ENCODE measurements around the gene LIG1. TPM values are rescaled to one million over a fixed set of nuclear protein-coding genes. Genes with fewer than 3 reads are reported as not detected.

LIG1 gene
- total and polyA plus RNA-seq, 2 experiments from 2014 or later: 79.3 to 96.9 TPM

DNA sequence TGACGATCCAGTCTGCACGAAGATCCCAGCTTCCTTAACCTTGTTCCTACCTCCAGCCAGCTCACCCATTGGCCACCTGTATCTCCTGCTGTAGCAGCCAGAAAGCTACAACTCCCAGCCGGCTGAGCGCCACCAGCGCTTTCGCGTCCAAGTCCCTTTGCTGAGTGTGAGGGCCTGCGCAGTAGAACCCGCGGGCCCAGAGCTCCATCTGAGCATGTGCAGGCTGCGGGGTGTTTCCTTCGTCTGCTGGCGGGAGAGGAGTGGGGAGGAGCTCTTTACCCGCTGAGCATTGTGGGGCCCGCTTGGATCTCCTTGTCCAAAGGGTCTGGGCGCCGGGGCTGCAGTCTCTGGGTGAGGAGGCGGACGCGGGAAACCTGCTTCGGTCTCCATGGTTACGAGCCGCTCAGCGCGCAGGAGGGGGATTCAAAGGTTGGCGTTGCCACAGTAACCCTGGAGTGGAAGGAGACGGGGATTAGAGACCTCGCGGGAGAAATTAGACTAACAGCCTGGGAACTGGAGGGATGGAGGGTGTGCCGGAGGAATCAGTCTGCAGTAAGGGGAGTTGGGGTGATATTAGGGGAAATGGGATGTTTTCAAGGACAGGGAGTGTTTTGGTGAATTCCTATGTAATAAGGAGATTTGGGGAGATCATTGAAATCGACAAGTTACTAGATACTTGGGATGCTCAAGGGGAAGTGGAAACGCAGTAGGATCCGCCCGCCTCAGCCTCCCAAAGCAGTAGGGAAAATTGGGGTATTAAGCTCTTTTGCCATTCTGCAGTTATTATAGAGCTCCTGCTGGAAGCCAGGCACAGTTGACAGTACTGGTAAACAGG lies 33.9 kb upstream of the LIG1 start:
- no peaks in the 10 kb centered on the region for H3K27me3 ChIP-seq (ENCODE audit: insufficient read depth)
- TF ChIP-seq EZH2 (IDR thresholded peaks at IDR 0.05; ENCODE audit: low read depth, unreplicated experiment): no peak
- peak; percentile 51 for TF ChIP-seq POLR2AphosphoS5 (IDR thresholded peaks at IDR 0.05; ENCODE audit: low read depth)
- H3K36me3 Mint-ChIP-seq (ENCODE audit: low read depth): peaks cover 4% of the 10 kb centered on the region; the same call in 1 of the 3 replicates
- ATAC-seq (peak; percentile 98), DNase-seq (ENCODE audit: low spot score) (peak; percentile 100)
- H4K20me1 ChIP-seq (replicated peaks; ENCODE audit: insufficient read depth): no peaks in the 10 kb centered on the region
- H3K79me2 ChIP-seq (replicated peaks; ENCODE audit: insufficient read depth): no peaks in the 10 kb centered on the region
- H3K36me3 ChIP-seq (ENCODE audit: insufficient read depth): no peaks in the 10 kb centered on the region
- no peaks in the 10 kb centered on the region for H3K4me1 Mint-ChIP-seq
- H3K9me2 ChIP-seq (ENCODE audit: insufficient read depth): no peaks in the 10 kb centered on the region
- peak overlapping the region; percentile 4; the same call in 1 of the 2 replicates for H2AFZ ChIP-seq
- peaks cover 6% of the 10 kb centered on the region for H3K4me1 ChIP-seq (ENCODE audit: insufficient read depth)
- H3F3A ChIP-seq (replicated peaks; ENCODE audit: low read depth): peaks cover 4% of the 10 kb centered on the region
- H3K4me3 Mint-ChIP-seq: no peak overlapping the region
- H3K27me3 Mint-ChIP-seq (ENCODE audit: insufficient read depth, low read depth, poor library complexity): peaks cover 4% of the 10 kb centered on the region
- H3K27ac ChIP-seq (ENCODE audit: low read depth): no peak overlapping the region
- H3K27ac Mint-ChIP-seq: no peak overlapping the region
- H3K9me3 Mint-ChIP-seq: peaks cover 7% of the 10 kb centered on the region; the same call in 2 of the 3 replicates
- peak overlapping the region; percentile 73 for H3K4me2 ChIP-seq
- H3K4me3 ChIP-seq: peak overlapping the region; percentile 53

DNA sequence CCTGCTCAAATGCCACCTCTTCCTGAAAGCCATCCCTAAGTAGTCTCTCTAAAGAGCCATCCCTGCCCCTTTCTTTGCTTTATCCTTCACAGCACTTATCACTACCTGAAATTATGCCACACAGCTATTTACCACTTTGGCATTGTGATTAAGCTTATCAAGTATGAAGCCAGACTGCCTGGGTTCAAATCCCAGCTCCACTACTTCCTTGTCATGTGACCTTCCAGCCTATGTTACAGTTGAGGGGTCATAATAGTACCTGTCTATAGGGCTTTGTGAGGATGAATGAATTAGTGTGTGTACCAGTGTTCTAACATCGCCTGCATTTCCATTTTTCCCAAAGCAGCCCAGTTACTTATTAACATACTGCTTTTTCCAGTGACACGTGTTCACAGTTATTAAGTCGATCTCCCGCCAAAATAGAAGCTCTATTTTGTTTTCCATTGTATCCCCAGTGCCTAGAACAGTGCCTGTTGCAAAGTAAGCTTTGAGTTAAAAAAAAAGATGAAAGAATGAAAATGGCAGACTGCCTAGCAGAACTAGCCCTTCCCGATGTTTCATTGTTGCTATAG lies 33.2 kb upstream of the LIG1 start:
- Histone ChIP-seq H3K4me1 (ENCODE audit: insufficient read depth) (peaks cover 6% of the 10 kb centered on the region), H3K4me2 (peak overlapping the region; percentile 72), H3K79me2 (replicated peaks; ENCODE audit: insufficient read depth) (no peaks in the 10 kb centered on the region), H3F3A (replicated peaks; ENCODE audit: low read depth) (peaks cover 4% of the 10 kb centered on the region), H3K27me3 (ENCODE audit: insufficient read depth) (no peaks in the 10 kb centered on the region), H3K4me3 (peak overlapping the region; percentile 46), H2AFZ (peak overlapping the region; percentile 24; the same call in 1 of the 2 replicates), H3K27ac (ENCODE audit: low read depth) (0 out of 2 replicates have a peak overlapping the region, but pooled peaks have one; percentile 39), H3K36me3 (ENCODE audit: insufficient read depth) (no peaks in the 10 kb centered on the region), H3K9me2 (ENCODE audit: insufficient read depth) (no peaks in the 10 kb centered on the region), H4K20me1 (replicated peaks; ENCODE audit: insufficient read depth) (no peaks in the 10 kb centered on the region)
- ATAC-seq (no peak), DNase-seq (ENCODE audit: low spot score) (no peak)
- H3K27me3 Mint-ChIP-seq (ENCODE audit: insufficient read depth, low read depth, poor library complexity): peaks cover 4% of the 10 kb centered on the region
- H3K9me3 Mint-ChIP-seq: peaks cover 7% of the 10 kb centered on the region; the same call in 2 of the 3 replicates
- H3K36me3 Mint-ChIP-seq (ENCODE audit: low read depth): peaks cover 4% of the 10 kb centered on the region; the same call in 1 of the 3 replicates
- H3K4me3 Mint-ChIP-seq: no peak overlapping the region
- no peak overlapping the region for H3K27ac Mint-ChIP-seq
- TF ChIP-seq ZNF114 (CRISPR knock-in tag; IDR thresholded peaks at IDR 0.05) (no peak), POLR2AphosphoS5 (IDR thresholded peaks at IDR 0.05; ENCODE audit: low read depth) (no peak)
- H3K4me1 Mint-ChIP-seq: no peaks in the 10 kb centered on the region

DNA sequence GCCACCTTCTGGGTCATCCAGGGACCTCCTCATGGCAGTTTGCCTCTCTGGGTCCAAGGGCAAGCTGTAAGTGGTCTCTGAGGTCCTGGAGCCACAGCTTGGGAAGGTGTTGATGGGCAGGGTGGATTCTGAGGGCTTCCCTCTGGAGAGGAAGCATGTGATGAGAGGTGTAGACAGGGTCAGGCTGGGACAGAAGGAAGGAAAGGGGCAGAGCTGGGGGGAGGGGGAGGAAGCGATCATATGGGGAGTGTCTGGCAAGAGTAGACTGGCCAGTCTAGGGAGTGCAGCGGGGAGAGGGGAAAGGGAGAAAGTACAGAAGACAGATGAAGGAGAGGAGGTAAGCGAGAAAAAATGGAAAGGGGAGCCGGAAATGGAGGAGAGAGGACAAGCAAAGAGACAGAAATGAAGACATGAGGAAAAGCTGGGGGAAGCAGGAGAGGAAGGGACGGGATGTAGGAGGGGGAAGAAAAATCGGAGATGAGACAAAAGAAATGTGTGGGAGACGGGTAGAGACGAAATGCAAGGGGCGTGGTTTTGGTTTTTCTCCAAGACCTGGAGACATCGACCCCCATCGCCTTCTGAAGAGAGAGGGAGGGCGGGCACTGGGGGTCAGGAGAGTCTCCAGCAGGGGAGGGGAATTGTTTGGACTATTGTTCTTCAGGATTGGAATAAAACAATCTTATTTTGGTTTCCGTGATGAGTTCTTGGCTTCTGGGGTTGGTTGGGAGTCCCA lies 27.0 kb upstream of the LIG1 start:
- H3F3A ChIP-seq (replicated peaks; ENCODE audit: low read depth): no peaks in the 10 kb centered on the region; the same call in 1 of the 2 replicates
- H3K27ac ChIP-seq (ENCODE audit: low read depth): no peak overlapping the region
- H3K27me3 Mint-ChIP-seq (ENCODE audit: insufficient read depth, low read depth, poor library complexity): peaks cover 8% of the 10 kb centered on the region
- peak overlapping the region; percentile 3; the same call in 1 of the 2 replicates for H3K27ac Mint-ChIP-seq
- H3K79me2 ChIP-seq (replicated peaks; ENCODE audit: insufficient read depth): no peaks in the 10 kb centered on the region
- H3K9me2 ChIP-seq (ENCODE audit: insufficient read depth): no peaks in the 10 kb centered on the region; the same call in 1 of the 2 replicates
- no peaks in the 10 kb centered on the region for H3K4me1 ChIP-seq (ENCODE audit: insufficient read depth)
- no peaks in the 10 kb centered on the region for H3K9me3 Mint-ChIP-seq
- no peak overlapping the region for H2AFZ ChIP-seq
- no peaks in the 10 kb centered on the region for H4K20me1 ChIP-seq (replicated peaks; ENCODE audit: insufficient read depth)
- H3K4me3 Mint-ChIP-seq: no peak overlapping the region
- H3K36me3 Mint-ChIP-seq (ENCODE audit: low read depth): peaks cover 5% of the 10 kb centered on the region; the same call in 2 of the 3 replicates
- ATAC-seq: peak; percentile 10; the same call in 1 of the 3 replicates
- no peaks in the 10 kb centered on the region for H3K27me3 ChIP-seq (ENCODE audit: insufficient read depth)
- H3K4me1 Mint-ChIP-seq: peaks cover 19% of the 10 kb centered on the region
- no peaks in the 10 kb centered on the region for H3K36me3 ChIP-seq (ENCODE audit: insufficient read depth)
- peak; percentile 18 for DNase-seq (ENCODE audit: low spot score)
- H3K4me2 ChIP-seq: no peak overlapping the region
- H3K4me3 ChIP-seq: no peak overlapping the region
- no peak for TF ChIP-seq CREB1 (CRISPR knock-in tag; IDR thresholded peaks at IDR 0.05; ENCODE audit: low read depth)
- no peak for TF ChIP-seq JUNB (IDR thresholded peaks at IDR 0.05; ENCODE audit: unreplicated experiment)
- TF ChIP-seq POLR2AphosphoS5 (IDR thresholded peaks at IDR 0.05; ENCODE audit: low read depth): no peak
- TF ChIP-seq, protein P1, sequence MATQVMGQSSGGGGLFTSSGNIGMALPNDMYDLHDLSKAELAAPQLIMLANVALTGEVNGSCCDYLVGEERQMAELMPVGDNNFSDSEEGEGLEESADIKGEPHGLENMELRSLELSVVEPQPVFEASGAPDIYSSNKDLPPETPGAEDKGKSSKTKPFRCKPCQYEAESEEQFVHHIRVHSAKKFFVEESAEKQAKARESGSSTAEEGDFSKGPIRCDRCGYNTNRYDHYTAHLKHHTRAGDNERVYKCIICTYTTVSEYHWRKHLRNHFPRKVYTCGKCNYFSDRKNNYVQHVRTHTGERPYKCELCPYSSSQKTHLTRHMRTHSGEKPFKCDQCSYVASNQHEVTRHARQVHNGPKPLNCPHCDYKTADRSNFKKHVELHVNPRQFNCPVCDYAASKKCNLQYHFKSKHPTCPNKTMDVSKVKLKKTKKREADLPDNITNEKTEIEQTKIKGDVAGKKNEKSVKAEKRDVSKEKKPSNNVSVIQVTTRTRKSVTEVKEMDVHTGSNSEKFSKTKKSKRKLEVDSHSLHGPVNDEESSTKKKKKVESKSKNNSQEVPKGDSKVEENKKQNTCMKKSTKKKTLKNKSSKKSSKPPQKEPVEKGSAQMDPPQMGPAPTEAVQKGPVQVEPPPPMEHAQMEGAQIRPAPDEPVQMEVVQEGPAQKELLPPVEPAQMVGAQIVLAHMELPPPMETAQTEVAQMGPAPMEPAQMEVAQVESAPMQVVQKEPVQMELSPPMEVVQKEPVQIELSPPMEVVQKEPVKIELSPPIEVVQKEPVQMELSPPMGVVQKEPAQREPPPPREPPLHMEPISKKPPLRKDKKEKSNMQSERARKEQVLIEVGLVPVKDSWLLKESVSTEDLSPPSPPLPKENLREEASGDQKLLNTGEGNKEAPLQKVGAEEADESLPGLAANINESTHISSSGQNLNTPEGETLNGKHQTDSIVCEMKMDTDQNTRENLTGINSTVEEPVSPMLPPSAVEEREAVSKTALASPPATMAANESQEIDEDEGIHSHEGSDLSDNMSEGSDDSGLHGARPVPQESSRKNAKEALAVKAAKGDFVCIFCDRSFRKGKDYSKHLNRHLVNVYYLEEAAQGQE (IDR thresholded peaks at IDR 0.05; ENCODE audit: unreplicated experiment): no peak
- TF ChIP-seq ZNF331 (CRISPR knock-in tag; IDR thresholded peaks at IDR 0.05; ENCODE audit: low read depth): no peak
- no peak for TF ChIP-seq NANOG (IDR thresholded peaks at IDR 0.05; ENCODE audit: borderline replicate concordance)
